GM19395 (cell line): ENCODE data around the gene B4GALT5.

ENCODE experiments used
- ATAC-seq: cut with Tn5 transposase; IDR thresholded peaks from one replicate; pipeline ENCODE4 v1.9.1; 2021; ENCODE audit warnings: mild to moderate bottlenecking, moderate library complexity; ENCODE audit not compliant: unreplicated experiment

B4GALT5 gene

DNA sequence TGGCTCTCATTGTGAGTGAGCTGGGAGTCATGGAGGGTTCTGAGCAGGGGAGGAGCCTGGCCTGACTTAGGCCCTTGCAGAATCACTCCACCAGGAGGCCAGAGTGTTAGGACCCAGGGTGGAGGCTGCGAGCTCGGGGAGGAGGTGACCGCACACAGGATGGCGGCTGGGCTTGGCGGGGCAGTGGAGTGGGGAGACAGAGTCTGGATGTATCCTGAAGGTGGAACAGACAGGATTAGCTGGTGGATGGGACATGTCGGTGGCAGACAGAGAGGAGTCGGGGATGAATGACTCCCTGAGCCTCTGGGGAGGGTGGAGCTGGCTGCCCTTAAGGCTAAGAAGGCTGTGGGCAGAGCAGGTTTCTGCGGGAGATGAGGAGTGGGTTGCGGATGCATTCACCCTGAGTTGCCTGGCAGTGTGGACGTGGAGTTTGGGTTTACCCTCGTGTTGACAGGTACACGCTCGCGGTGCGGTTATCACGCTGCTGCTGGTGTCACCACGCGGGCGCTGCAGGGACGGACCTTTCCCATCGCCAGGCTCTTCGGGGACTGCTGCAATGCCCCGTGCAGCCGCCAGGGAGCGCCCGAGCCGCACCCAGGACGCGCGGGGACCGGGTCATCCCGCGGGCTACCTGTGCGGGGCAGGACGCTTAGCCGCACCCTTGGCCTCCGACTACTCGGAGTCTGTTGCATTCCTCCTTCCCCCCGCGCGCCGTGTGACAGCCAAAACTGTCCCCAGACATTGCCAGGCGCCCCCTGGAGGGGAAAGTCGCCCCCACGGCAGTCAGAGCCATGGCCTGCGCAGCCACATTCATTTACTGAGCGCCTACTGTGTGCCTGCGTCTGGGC lies 102.8 kb downstream of the B4GALT5 start:
- peak; percentile 52 for ATAC-seq

DNA sequence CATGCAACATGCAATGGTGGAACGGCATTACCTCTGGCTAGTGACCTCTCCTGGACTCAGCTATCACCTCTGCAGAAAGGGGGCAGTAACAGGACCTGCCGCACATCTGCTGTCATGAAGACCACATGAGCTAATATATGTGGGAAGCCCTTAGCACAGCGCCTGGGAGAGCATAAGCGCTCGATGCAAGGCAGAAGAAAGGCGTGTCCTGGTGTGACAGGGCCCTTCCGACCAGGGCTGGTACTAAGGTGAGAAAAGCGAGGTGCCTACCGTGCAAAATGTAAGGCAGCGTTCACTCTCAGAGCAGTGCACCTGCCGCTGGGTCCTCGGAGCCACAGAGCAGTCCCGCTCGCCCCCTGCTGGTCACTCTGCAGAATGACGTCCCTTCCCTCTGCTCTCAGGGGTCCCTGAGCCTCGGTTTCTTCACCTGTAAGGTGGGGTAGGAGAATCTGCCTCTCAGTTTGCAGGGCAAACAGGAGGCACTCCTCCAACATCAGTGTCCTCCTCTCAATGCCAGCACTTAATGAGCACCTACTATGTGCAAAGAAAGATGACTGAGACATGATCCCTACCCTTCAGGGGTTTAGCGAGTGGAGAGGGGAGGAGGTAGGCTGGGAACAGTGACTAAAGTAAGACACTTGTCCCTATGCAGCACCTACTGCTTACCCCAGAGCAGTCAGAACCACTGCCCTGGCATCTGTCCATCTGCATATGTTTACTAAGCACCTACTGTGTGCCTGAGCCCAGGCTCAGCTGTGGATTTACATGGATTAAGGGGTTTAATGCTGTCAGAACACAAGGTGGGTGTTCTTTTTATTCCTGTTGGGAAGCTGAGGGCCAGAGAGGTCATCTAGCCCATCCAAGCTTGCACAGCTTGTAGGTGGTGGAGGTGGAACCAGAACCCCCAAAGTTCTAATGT lies 104.7 kb downstream of the B4GALT5 start:
- no peak for ATAC-seq

- no peak for ATAC-seq
Measured at GRCh38 chr20:49607568-49607967, 106.1 kb downstream of the B4GALT5 start.

DNA sequence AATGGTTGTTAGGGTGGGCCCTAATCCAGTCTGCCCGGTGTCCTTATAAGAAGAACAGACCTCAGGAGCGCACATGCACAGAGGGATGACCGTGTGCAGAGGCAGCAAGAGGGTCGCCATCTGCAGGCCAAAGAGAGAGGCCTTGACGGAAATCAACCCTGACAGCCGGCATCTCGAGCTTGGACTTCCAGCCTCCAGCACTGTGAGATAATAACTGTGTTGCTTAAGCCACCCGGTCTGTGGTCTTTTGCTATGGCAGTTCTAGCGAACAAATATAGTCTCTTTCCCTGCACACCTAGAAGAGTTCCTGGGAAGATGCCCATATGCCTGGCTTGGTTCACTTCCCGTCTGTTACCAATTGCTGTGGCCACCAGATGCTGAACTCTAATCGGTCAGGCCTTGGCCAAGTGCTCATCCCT lies 110.5 kb downstream of the B4GALT5 start:
- ATAC-seq = no peak

DNA sequence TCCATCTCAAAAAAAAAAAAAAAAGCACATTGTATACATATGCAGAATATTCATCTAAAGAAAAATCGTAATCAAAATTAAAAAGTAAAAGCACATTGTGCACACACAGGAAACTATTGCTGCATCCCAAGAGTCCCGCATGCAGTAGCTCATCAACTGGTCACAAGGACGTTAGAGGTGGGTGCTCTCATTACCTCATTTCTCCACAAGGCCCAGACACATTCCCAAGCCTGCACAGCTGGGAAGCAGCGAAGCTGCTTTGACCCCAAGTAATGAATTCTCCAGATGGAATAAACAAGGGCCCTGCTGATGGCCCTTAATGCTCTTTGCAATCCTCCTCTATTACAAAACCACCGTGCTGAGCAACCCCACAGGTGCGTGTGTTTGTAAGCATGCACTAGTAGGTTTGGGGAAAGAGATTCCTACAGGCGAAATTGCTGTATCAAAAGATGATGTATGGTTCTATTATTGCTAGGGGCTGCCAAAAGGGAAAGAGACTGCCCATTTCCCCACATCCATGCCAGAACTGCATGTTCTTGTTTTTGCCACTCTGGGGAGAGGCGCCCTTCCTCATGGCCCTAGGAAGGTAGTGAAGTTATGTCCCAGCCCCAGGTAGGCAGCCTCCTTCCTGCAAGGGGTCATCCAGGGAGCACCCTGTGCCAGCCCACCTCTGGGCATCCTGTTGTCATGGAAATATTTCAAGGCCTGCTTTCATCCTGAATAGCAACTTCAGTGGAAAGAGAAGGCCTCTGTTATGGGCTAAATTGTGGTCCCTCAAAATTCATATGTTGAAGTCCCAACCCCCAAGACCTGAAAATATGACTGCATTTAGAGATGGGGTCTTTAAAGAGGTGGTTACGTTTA lies 111.1 kb downstream of the B4GALT5 start:
- no peak for ATAC-seq

- no peak for ATAC-seq
Measured at GRCh38 chr20:49601153-49601924, 112.3 kb downstream of the B4GALT5 start.

DNA sequence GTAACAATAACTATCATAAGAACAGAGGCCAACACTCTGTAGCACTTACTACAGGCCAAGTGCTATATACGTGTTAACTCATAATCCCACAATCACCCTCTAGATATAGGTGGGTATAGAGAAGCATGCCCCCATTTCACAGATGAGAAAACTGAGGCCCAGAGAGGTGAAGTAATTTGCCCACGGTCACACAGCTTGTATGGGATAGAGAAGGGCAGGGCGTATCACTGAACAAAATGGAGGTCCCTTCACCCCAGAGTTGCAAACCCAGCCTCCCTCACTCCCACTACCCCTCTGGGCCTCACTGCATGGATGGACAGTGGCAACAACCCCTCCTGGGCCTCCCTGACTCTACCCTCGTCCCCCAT lies 113.9 kb downstream of the B4GALT5 start:
- ATAC-seq = no peak

GRCh38 chr20:49597825-49598395 lies 115.8 kb downstream of the B4GALT5 start:
- ATAC-seq = no peak

- ATAC-seq = no peak
Measured at GRCh38 chr20:49595811-49596561, 117.7 kb downstream of the B4GALT5 start.

DNA sequence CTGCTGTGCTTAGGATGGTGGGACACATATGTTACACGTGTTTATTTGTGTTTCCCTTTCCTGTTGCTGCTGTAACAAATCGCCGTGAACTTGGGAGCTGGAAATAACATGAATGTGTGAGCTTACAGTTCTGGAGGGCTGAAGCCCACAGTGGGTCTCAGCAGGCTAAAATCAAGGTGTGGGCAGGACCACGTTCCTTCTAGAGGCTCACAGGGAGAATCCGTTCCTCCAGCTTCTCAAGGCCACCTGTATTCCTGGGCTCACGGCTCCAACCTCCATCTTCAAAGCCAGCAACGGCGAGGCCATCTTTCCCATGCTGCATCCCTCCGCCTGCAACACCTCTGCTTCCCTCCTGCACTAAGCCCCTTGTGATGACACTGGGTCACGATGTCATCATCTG lies 118.3 kb downstream of the B4GALT5 start:
- ATAC-seq = no peak

- no peak for ATAC-seq
Measured at GRCh38 chr20:49594931-49595315, 118.8 kb downstream of the B4GALT5 start.

DNA sequence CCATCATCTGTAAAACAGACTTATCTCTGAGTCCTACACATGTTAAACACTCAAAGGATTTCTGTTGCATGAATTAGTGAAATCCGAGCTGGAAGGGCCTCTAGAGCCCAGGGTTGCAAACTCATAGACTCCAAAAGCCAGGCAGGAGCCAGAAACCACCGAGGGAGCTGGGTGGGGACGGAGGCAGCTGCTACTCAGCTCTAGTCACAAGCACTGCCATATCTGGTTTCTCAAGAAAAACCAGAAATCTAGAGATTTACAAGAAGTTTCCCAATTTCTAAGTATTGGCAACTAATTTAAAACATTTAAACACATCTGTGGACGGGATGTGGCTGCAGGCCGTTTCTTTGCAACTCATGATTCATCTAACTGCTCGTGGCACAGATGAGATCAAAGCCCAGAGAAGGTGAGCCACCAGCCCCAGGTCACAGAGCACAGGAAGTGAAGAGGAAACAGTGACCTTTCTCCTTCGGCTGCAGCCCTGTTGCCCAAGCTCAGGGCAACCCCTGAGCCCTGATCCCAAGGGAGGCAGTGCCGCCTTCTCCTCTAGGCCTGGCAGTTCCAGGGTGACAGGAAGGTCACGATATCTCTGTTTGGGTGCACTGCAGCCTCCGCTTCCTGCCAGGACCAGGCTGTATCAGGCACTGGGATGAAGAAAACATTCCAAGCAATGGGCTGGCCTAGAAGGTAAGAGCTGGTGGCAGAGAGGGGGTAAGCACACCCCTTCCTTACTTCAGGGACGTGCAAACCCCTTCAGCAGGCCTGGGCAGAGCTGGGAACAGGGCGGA lies 119.3 kb downstream of the B4GALT5 start:
- ATAC-seq = no peak

GRCh38 chr20:49593466-49594142 lies 120.1 kb downstream of the B4GALT5 start:
- ATAC-seq = no peak

GRCh38 chr20:49592120-49592519 lies 121.6 kb downstream of the B4GALT5 start:
- ATAC-seq = no peak

DNA sequence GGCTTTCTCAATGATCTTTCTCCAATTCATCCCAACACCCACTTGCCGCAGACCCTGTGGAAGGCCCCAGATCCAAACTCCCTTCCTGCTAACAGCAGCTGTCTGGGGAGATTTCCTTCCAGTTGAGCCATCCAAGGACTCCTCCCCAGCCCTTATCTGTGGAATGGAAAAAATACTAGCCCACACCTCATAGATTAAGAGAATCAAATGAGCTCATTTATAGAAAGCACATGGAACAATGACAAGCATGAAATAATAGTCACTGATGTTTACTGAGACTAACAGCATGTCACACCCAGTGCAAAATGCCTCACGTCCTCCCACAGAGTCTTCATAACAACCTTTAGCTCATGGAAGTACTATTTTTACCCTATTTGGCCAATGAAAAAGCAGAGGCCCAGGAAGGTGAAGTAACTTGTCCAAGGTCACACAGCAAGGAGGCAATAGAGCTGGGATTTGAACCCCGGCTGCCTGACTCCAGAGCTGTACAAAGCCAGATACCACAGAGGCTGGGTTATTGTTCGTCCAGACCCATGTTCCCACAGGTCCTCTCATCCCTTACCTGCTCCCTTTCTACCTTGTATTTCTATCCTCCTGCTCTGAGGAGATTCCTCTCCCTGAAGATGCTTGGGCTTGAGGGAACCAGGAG lies 122.3 kb downstream of the B4GALT5 start:
- ATAC-seq = no peak

DNA sequence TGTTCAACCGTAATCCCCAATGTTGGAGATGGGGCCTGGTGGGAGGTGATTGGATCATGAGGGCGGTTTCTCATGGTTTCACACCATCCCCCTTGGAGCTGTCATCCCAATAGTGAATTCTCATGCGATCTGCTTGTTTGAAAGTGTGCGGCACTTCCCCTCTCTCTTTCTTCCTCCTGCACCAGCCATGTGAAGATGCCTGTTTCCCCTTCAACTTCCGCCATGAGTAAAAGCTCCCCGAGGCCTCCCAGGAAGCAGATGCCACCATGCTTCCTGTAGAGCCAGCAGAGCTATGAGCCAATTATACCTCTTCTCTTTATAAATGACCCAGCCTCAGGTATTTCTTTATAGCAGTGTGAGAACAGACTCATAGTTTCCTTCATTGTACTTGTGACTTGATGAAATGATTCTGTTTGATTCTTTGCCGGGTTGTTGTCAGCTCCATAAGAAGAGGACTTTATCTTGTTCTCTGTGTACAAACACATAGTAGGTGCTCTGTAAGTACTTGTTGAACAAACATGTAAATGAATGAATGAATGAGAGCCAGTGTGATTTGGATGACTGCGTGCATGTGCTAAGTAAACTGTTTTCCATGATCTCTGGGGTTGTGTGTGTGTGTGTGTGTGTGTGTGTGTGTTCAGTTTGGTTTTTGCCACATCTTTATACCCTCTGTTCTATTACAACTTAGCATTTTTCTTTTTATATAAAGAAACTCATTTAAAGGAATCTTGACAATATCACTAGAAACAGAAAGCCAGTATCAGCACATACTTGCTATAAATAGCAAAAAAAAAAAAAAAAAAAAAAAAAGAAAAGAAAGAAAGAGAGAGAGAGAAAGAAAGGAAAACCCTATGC lies 123.3 kb downstream of the B4GALT5 start:
- ATAC-seq = no peak
